Uterus (tissue), 4 donors: ENCODE measurements around the gene FMNL2. TPM values are rescaled to one million over a fixed set of nuclear protein-coding genes. Genes with fewer than 3 reads are reported as not detected.

Experiments used
- DNase-seq, 2 donors: peaks; one replicate each; pipeline ENCODE4 v3.0.0-alpha.2; 2019 to 2020
- H3K27ac ChIP-seq, 2 donors: fragments of 200-600 bp; sonication (generic); 1 replicate in 1 of 2; 2 replicates in 1 of 2; pipeline ENCODE4 v1.5.1; 2016 to 2018
- H3K27me3 ChIP-seq, 2 donors: fragments of 200-600 bp; sonication (generic); one replicate each; pipeline ENCODE4 v1.5.1; 2018 to 2019; ENCODE audit warnings: control low read depth in 1 of 2
- H3K36me3 ChIP-seq, 2 donors: fragments of 200-600 bp; sonication (generic); one replicate each; pipeline ENCODE4 v1.5.1; 2019; ENCODE audit warnings: control low read depth in 1 of 2
- H3K4me1 ChIP-seq, 2 donors: fragments of 200-600 bp; sonication (generic); one replicate each; pipeline ENCODE4 v1.5.1; 2018 to 2019; ENCODE audit warnings: control low read depth in 1 of 2
- H3K4me3 ChIP-seq, 2 donors: fragments of 200-600 bp; sonication (generic); 1 replicate in 1 of 2; 2 replicates in 1 of 2; pipeline ENCODE4 v1.5.1; 2018 to 2019; ENCODE audit warnings: mild to moderate bottlenecking in 1 of 2
- H3K9me3 ChIP-seq, 2 donors: fragments of 200-600 bp; sonication (generic); one replicate each; pipeline ENCODE4 v1.5.1; 2019; ENCODE audit warnings: control low read depth in 1 of 2
- POLR2A ChIP-seq, 2 donors: fragments of 450-650 bp; IDR thresholded peaks; one replicate each; pipeline ENCODE4 v1.6.1; 2016; ENCODE audit warnings: antibody characterized with exemption in 2 of 2, mild to moderate bottlenecking in 1 of 2, moderate library complexity in 1 of 2
- intact Hi-C: fragments of 100-400 bp; cut with DNase I; formaldehyde crosslinking; loops from one replicate; pipeline ENCODE4 v1.15.1; 2023; ENCODE audit warnings: low total_unique reads
- total RNA-seq, 4 donors: library from RNA; depleted of rRNA in 3 of 4; stranded (reverse); fragments of >200 nt in 3 of 4; gene quantifications; one replicate each; pipeline versions ENCODE4 v1.1.0 to v1.2.4, GENCODE V29; 2014 to 2023
- TF ChIP-seq, protein P1 (sequence below), 4 experiments: fragments of 200-600 bp in 2 of 4; fragments of 450-650 bp in 2 of 4; sonication (generic) in 2 of 4; IDR thresholded peaks; one replicate each; pipeline ENCODE4 v1.5.1; 2016 to 2019; ENCODE audit warnings: antibody characterized with exemption in 4 of 4, mild to moderate bottlenecking in 2 of 4, moderate library complexity in 1 of 4
- donor health status: DM: yes; HTN: yes; CAD: no.

Gene FMNL2
- total RNA-seq, 4 donors from 2014 or later, result 10.0 to 66.9 (median 33.4) TPM

DNA sequence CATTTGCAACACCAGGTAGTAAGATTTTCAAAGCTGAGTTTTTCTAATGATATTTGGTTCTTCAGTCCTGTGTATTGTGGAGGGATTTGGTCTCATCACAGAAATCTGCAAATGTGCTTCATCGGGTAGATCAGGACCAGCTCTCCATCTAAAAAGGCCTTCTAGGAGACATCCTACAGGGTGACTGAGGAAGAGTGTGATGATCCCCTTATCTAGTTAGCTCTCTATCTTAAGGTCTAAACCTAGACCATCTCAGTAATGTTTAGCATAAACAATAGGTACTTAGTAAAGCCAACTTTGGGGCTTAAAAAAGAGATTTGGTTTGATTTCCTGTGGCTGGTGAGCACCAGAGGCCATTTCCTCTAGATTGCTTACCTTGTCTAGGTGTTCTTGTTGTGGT, 237.1 kb downstream of the FMNL2 start:
- H3K27me3 ChIP-seq, result no peaks in the 10 kb centered on the region
- H3K4me1 ChIP-seq, result peaks cover 0 to 3% of the 10 kb centered on the region in 2 donors
- no peak for DNase-seq
- H3K9me3 ChIP-seq, result no peaks in the 10 kb centered on the region
- TF ChIP-seq, protein P1, sequence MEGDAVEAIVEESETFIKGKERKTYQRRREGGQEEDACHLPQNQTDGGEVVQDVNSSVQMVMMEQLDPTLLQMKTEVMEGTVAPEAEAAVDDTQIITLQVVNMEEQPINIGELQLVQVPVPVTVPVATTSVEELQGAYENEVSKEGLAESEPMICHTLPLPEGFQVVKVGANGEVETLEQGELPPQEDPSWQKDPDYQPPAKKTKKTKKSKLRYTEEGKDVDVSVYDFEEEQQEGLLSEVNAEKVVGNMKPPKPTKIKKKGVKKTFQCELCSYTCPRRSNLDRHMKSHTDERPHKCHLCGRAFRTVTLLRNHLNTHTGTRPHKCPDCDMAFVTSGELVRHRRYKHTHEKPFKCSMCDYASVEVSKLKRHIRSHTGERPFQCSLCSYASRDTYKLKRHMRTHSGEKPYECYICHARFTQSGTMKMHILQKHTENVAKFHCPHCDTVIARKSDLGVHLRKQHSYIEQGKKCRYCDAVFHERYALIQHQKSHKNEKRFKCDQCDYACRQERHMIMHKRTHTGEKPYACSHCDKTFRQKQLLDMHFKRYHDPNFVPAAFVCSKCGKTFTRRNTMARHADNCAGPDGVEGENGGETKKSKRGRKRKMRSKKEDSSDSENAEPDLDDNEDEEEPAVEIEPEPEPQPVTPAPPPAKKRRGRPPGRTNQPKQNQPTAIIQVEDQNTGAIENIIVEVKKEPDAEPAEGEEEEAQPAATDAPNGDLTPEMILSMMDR (IDR thresholded peaks at IDR 0.05), result no peak
- no peak for TF ChIP-seq POLR2A (IDR thresholded peaks at IDR 0.05)
- intact Hi-C loops, result no loop called here
- H3K27ac ChIP-seq, result no peak overlapping the region
- H3K36me3 ChIP-seq, result no peaks in the 10 kb centered on the region
- no peak overlapping the region for H3K4me3 ChIP-seq

DNA sequence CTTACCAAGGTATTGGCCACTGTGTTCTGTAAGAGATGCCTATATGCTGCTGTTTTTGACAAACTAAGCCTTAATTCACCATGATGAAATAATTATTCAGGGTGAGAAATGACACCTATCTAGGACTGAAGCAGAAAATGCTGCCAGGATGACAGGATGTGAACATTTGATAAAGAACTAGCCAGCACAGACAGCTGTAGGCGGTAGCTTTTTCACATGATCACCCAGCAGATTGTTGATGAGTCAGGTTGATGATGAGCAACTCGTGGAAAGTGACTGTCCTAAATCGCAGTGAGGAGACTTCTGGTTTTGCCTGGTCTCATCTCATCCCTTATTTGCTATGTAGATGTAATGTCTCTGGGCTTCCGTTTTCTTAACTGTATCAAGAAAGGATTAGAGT, 238.2 kb downstream of the FMNL2 start:
- DNase-seq, result no peak
- intact Hi-C loops, result no loop called here
- Histone ChIP-seq H3K9me3 (no peaks in the 10 kb centered on the region), H3K27me3 (no peaks in the 10 kb centered on the region), H3K27ac (no peak overlapping the region), H3K4me3 (no peak overlapping the region), H3K4me1 (peaks cover 3% of the 10 kb centered on the region in 2 donors), H3K36me3 (no peaks in the 10 kb centered on the region)
- no peak for TF ChIP-seq POLR2A (IDR thresholded peaks at IDR 0.05)
- TF ChIP-seq, protein P1 (IDR thresholded peaks at IDR 0.05), result no peak

DNA sequence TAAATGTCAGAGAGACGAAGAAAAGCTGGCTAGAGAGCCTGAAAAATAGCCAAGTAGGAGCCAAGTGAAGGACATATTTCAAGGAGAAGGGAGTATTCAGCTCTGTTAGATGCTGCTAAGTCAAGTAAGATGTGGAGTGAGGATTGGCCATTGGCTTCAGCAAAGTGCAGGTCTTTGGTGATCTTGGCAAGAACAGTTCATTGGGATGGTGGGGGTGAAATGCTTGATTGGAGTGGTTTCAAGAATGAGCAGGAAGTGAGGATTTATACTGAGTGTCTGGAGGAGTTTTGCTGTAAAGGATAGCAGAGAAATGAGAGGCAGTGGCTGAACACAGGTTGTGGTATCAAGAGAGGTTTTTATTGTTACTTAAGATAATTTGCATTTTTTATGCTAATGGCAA, 242.6 kb downstream of the FMNL2 start:
- Histone ChIP-seq H3K36me3 (no peaks in the 10 kb centered on the region), H3K9me3 (no peaks in the 10 kb centered on the region), H3K27ac (no peak overlapping the region), H3K27me3 (no peaks in the 10 kb centered on the region), H3K4me3 (no peak overlapping the region), H3K4me1 (peaks cover 0 to 3% of the 10 kb centered on the region in 2 donors)
- no peak for TF ChIP-seq POLR2A (IDR thresholded peaks at IDR 0.05)
- TF ChIP-seq, protein P1 (IDR thresholded peaks at IDR 0.05), result no peak
- no peak for DNase-seq
- intact Hi-C loops, result no loop called here

DNA sequence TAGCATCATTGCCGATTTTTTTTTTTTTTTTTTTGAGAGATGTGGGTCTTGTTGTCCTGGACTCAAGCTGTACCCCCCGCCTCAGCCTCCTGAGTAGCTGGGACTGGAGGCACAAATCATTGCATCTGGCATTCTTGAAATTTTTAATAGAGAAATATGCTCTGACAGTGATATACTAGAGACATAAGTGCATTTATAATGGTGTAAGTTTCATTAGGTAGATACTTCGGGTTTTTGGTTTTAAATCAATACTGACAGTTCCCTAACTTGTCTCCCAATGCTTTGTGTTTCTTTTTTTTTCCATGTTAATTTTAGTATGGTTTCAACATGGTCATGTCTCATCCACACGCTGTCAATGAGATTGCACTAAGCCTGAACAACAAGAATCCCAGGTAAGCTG, 243.6 kb downstream of the FMNL2 start:
- H3K27ac ChIP-seq, result no peak overlapping the region
- no peaks in the 10 kb centered on the region for H3K27me3 ChIP-seq
- H3K4me3 ChIP-seq, result no peak overlapping the region
- no peak for DNase-seq
- H3K36me3 ChIP-seq, result no peaks in the 10 kb centered on the region
- H3K9me3 ChIP-seq, result no peaks in the 10 kb centered on the region
- H3K4me1 ChIP-seq, result peaks cover 0 to 3% of the 10 kb centered on the region in 2 donors
- intact Hi-C loops, result no loop called here
- TF ChIP-seq, protein P1 (IDR thresholded peaks at IDR 0.05), result no peak
- TF ChIP-seq POLR2A (IDR thresholded peaks at IDR 0.05), result no peak

DNA sequence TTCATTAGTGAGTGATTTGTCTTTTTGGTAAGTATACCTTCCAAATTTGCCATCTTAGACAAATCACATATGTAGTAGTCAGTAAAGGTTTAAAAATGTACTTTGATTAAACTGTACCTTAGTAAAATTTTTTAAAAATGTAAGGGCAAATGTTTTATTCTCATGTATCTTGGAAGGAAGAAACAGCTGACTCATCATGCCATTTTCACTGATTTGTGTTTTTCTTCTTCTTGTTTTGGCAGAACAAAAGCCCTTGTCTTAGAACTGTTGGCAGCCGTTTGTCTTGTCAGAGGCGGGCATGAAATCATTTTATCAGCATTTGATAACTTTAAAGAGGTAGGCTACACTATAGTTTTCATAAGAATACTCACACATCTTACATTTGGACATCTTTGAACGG, 245.7 kb downstream of the FMNL2 start:
- H3K4me1 ChIP-seq, result peaks cover 0 to 3% of the 10 kb centered on the region in 2 donors
- intact Hi-C loops, result no loop called here
- H3K27me3 ChIP-seq, result no peaks in the 10 kb centered on the region
- TF ChIP-seq, protein P1 (IDR thresholded peaks at IDR 0.05), result no peak
- no peak for TF ChIP-seq POLR2A (IDR thresholded peaks at IDR 0.05)
- no peak for DNase-seq
- no peaks in the 10 kb centered on the region for H3K36me3 ChIP-seq
- H3K4me3 ChIP-seq, result no peak overlapping the region
- no peaks in the 10 kb centered on the region for H3K9me3 ChIP-seq
- no peak overlapping the region for H3K27ac ChIP-seq
